GM12892 (cell line): Measurements from ENCODE around the gene CLCNKA.
"Not testable (repeated sequence)": the region's sequence is repeated elsewhere in the genome, so short reads cannot be mapped to it uniquely, and the experiment has no call there.

Experiments used
- DNase-seq: peaks from one replicate; pipeline ENCODE4 v3.0.0; 2011; ENCODE audit not compliant: insufficient read length
- FAIRE-seq: peaks from 2 replicates; lab custom pipeline; 2011; peaks lifted over from hg19 to GRCh38; lab: Jason Lieb, UNC
- POLR2A ChIP-seq: IDR thresholded peaks from 2 replicates; pipeline ENCODE4 v1.6.1; 2011; ENCODE audit warnings: low read depth, low read length, control low read depth
- POLR2AphosphoS5 ChIP-seq: IDR thresholded peaks from 2 replicates; pipeline ENCODE4 v1.6.1; 2011; ENCODE audit warnings: low read depth, low read length, control low read depth
- TAF1 ChIP-seq: IDR thresholded peaks from 2 replicates; pipeline ENCODE4 v1.6.1; 2011; ENCODE audit warnings: low read depth, mild to moderate bottlenecking, control low read depth, low read length, borderline replicate concordance

The CLCNKA gene

DNA sequence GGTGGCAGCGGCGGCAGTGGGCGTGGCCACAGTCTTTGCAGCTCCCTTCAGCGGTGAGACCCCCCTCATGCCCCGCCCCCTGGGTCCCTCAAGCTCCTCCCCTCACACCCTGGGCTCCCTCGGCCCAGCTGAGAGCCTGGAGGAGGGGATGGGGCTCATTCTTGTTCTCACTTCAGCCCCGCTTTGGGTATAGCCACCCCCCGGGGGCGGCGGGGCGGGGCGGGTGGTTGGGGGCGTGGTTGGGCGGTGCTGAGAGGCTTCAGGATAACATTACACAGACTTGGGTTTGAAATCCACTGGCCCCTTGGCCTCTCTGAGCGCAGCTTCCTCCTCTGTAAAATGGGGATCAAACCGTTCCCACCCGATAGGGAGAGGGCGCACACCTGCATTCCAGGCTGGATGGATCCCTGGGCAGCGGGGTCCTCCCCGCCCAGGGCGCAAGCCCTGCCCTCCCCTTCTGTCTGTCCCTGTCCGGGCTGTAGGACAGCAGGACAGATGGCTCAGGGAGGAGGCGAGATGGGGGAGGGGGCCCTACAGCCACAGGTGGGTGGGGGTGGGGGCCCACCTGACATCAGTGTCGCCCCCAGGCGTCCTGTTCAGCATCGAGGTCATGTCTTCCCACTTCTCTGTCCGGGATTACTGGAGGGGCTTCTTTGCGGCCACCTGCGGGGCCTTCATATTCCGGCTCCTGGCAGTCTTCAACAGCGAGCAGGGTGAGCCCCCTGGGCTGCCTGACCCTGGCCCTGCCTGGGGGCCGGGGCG, 5.1 kb downstream of the CLCNKA start:
- TF ChIP-seq POLR2A (no peak), TAF1 (no peak), POLR2AphosphoS5 (no peak)
- FAIRE-seq (no peak), DNase-seq (no peak)

- TF ChIP-seq POLR2A, result no peak
- no peak for FAIRE-seq
Observed at GRCh38 chr1:16028237-16029002, 6.6 kb downstream of the CLCNKA start.

GRCh38 chr1:16029003-16029268, 7.1 kb downstream of the CLCNKA start:
- not testable (repeated sequence) for DNase-seq, FAIRE-seq

More at GRCh38 chr1:16028237-16029002, 6.6 kb downstream of the CLCNKA start:
- DNase-seq, result no peak

DNA sequence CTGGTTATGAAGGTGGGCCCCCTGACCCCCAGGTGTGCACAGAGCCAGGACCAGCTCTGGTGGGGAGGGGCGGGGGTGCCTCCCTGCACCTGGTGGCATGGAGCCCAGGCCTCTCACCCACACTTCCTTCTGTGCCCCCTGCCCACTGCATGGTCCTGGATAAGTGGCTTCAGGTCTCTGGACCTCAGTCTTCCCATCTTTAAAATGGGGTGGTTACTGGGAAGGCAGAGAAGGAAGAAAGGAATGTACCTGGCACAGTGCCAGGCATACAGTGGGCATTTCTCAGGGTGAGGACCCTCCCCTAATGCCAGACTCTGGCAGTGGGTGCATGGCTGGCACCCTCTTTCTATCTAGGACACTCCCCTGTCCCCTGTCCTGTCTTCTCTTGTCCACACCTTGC, 7.5 kb downstream of the CLCNKA start:
- no peak for DNase-seq
- TF ChIP-seq TAF1, result no peak
- no peak for TF ChIP-seq POLR2A
- no peak for FAIRE-seq

- FAIRE-seq (no peak), DNase-seq (no peak)
- TF ChIP-seq TAF1, result no peak
- no peak for TF ChIP-seq POLR2AphosphoS5
- no peak for TF ChIP-seq POLR2A
Observed at GRCh38 chr1:16031551-16031950, 9.7 kb downstream of the CLCNKA start.

DNA sequence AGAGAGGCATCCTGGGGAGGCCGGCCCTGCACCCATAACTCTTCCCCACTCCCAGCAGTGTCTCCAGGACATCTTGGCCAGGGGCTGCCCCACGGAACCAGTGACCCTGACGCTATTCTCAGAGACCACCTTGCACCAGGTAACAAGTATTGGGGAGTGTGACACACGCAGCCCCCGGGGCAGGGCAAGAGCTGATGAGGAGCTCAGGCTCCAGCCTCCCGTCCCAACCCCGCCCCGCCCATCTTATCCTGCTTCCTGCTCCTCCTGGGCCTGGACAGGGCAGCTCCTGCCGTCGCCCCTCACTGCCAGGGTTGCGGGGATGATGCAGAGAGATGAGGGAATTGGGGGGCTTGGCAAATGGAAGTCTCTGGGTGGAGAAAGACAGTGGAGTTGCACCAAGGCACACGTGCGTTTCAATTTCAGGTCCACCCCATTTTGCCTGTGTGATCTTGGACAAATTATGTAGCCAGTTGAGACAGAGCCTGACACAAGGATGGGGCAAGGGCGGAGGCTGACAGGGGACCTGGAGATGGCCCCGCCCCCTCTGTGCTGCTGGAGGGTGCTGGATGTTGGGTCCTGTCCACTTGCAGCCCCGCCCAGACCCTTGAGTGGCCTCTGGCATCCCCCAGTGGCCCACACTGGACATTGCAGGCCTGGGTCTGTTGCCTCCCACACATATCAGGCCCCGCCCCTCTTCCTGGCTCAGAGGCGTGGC, 10.7 kb downstream of the CLCNKA start:
- FAIRE-seq, result peak; percentile 75
- DNase-seq, result peak; percentile 80
- TF ChIP-seq TAF1 (no peak), POLR2AphosphoS5 (no peak), POLR2A (no peak)

DNA sequence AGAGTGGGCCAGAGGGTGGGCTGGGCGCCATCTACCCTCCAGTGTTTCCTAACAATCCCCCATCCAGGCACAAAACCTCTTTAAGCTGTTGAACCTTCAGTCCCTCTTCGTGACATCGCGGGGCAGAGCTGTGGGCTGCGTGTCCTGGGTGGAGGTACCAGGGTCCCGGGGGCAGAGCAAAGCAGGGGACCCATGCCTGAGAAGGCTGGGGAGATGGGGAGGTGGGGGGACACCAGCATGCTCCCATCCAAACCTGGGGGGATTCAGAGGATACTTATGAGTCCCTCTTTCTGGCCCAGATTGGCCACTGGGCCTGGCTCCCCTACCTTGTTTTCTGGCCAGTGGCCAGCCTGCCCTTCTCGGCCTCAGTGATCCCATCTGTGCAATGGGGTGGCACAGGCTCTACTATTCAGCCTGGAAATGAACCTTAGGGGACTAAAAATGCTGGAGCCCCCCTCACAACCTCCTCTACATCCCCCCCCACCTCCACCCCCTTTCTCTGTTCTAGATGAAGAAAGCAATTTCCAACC, 11.3 kb downstream of the CLCNKA start:
- peak; percentile 77 for FAIRE-seq
- not testable (repeated sequence) for DNase-seq

DNA sequence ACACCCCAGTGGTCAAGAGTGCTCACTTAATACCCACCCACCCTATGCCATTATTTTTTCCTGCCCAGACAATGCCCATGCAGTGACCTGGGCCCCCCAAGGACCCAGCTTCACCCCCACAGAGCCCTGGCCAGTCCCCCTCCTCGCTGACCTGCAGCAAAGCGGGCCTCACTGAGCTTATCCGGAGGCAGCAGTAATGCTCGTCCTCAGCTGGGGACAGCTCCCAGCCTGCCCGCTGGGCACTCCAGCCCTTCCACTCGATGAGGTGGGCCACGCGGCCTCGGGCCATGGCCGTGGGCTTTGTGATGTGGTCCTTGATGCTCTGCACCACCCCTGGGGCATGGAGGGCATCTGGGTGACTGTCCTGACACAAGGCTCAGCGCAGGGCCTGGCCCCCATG, 14.6 kb downstream of the CLCNKA start:
- not testable (repeated sequence) for DNase-seq, FAIRE-seq

- no peak for FAIRE-seq
- TF ChIP-seq POLR2A (no peak), POLR2AphosphoS5 (no peak), TAF1 (no peak)
- no peak for DNase-seq
Observed at GRCh38 chr1:16038620-16038912, 16.7 kb downstream of the CLCNKA start.

GRCh38 chr1:16039871-16040270, 18.0 kb downstream of the CLCNKA start:
- DNase-seq, result not testable (repeated sequence)

DNA sequence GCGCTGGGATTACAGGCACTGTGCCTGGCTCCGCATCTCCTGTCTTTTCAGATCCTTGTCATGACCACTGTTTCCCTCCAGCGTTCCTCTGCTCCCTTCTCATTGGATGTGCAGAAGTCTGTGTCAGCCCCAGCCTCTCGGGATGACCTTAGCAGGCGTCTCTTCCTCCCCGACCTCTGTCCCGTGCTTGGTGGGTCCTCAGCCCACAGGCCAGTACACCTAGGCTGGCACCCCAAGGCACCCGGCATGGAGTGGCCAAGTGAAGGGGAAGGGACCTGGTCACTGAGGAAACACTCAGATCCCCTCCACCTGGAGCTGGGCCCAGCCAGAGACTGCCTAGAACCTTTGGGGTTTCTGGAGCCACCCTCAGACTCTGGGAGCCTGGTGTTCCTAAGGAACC, 19.4 kb downstream of the CLCNKA start:
- TF ChIP-seq POLR2A (no peak), TAF1 (no peak), POLR2AphosphoS5 (no peak)
- FAIRE-seq (no peak), DNase-seq (no peak)

More at GRCh38 chr1:16039871-16040270, 18.0 kb downstream of the CLCNKA start:
- not testable (repeated sequence) for FAIRE-seq

DNA sequence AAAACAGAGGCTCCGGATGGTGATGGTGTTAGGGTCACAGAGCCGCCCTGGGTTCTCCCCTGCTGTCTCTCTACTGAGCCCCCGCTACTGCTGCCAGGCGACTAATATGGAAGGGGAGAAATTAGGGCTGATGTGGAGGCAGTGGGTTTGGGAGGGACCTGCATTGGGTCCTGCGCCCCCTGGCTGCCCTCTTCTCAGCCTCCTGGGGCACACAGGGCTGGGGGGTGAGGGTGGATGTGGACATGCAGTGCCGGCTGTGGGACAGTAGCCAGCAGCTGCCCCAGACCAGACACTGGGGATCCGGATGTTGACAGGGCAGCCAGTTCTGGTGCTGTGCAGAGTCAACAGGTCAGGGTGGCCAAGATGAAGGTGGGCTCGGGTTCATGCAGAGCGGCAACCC, 20.3 kb downstream of the CLCNKA start:
- no peak for FAIRE-seq
- TF ChIP-seq POLR2AphosphoS5, result no peak
- DNase-seq, result no peak

GRCh38 chr1:16042654-16043053, 20.8 kb downstream of the CLCNKA start:
- FAIRE-seq, DNase-seq: not testable (repeated sequence)

DNA sequence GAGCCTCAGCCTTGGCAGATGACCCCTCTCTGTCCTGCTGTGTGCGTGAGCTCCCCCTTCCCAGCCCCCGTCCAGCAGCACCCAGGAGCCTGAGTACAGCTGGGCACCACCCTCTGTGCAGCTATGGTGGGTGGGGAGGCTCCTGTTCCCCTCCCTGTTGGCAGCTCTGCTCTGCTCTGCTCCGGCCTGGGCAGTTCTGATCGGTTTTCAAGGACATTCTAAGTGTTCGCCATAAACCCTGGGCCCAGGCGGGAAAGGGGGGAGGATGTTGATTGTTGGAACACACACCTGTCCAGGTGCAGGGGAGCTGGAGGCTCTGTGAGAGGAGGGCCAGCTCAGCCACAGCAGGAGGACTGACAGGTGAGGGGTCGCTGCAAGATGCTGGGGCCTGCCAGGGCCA, 21.7 kb downstream of the CLCNKA start, which contains the start of gene CLCNKB:
Gene CLCNKB, plus strand, starts transcription at position 262 of the 400 bp plus-strand sequence. CDS start 711 bp downstream, outside the sequence.
- no peak for TF ChIP-seq POLR2AphosphoS5
- no peak for TF ChIP-seq POLR2A
- no peak for TF ChIP-seq TAF1
- FAIRE-seq (no peak), DNase-seq (no peak)
